Kidney (tissue), 14 donors: ENCODE results near the gene GLG1. TPM values are rescaled to one million over a fixed set of nuclear protein-coding genes. Genes with fewer than 3 reads are reported as not detected.
A peak's percentile ranks its signal among the peaks of the same experiment; 100 is the strongest.

ENCODE experiments used
- DNase-seq, 5 donors: peaks; one replicate each; pipeline ENCODE4 v3.0.0-alpha.2; 2013 to 2020
- FAIRE-seq: peaks from 2 replicates; lab custom pipeline; 2012; peaks lifted over from hg19 to GRCh38; lab: Jason Lieb, UNC
- H3K27ac ChIP-seq, 2 donors: one replicate each; pipeline ENCODE4 v1.7.0; 2013; ENCODE audit warnings: low read depth in 2 of 2, low read length in 2 of 2, inconsistent platforms in 1 of 2
- H3K27me3 ChIP-seq: one replicate; pipeline ENCODE4 v1.7.1; 2013; ENCODE audit warnings: low read length, inconsistent platforms; ENCODE audit not compliant: control insufficient read depth, insufficient read depth
- H3K36me3 ChIP-seq, 3 donors: one replicate each; pipeline versions ENCODE4 v1.7.0 to v1.7.1; 2013; ENCODE audit warnings: low read length in 3 of 3, control low read depth in 1 of 3, inconsistent platforms in 1 of 3; ENCODE audit not compliant: insufficient read depth in 3 of 3, control insufficient read depth in 2 of 3
- H3K4me1 ChIP-seq, 3 donors: one replicate each; pipeline versions ENCODE4 v1.7.0 to v1.7.1; 2013; ENCODE audit warnings: low read length in 3 of 3, inconsistent platforms in 1 of 3, low read depth in 1 of 3; ENCODE audit not compliant: control insufficient read depth in 2 of 3, insufficient read depth in 2 of 3
- H3K4me3 ChIP-seq, 3 donors: one replicate each; pipeline versions ENCODE4 v1.7.0 to v1.8.1; 2013; ENCODE audit warnings: low read length in 3 of 3, control low read depth in 1 of 3, inconsistent platforms in 1 of 3
- H3K9ac ChIP-seq, 3 donors: one replicate each; pipeline versions ENCODE4 v1.7.0 to v1.7.1; 2013; ENCODE audit warnings: low read length in 3 of 3, control low read depth in 1 of 3, inconsistent platforms in 1 of 3
- H3K9me3 ChIP-seq, 3 donors: one replicate each; pipeline versions ENCODE4 v1.7.0 to v1.7.1; 2013; ENCODE audit warnings: low read length in 3 of 3, control low read depth in 1 of 3, inconsistent platforms in 1 of 3; ENCODE audit not compliant: control insufficient read depth in 2 of 3, insufficient read depth in 1 of 3
- CTCF ChIP-seq: IDR thresholded peaks from 3 replicates; pipeline ENCODE4 v1.5.1; 2012; ENCODE audit warnings: mild to moderate bottlenecking, moderate library complexity, borderline replicate concordance; ENCODE audit not compliant: insufficient read depth; ENCODE audit errors: extremely low read depth
- intact Hi-C: fragments of 100-400 bp; cut with DNase I; formaldehyde crosslinking; loops from one replicate; pipeline ENCODE4 v1.11.1; 2022
- polyA plus RNA-seq: library from polyadenylated mRNA; stranded (reverse); fragments of 350-450 nt; fragmentation: Illumina TruSeq; extraction: RNeasy Lipid Tissue Mini Kit (QIAGEN cat#74804); gene quantifications from one replicate; pipeline ENCODE4 v1.2.3, GENCODE V29; 2014; ENCODE audit warnings: low read depth, low replicate concordance; ENCODE audit not compliant: insufficient read depth
- total RNA-seq: library from RNA; stranded (reverse); fragmentation: NEBNext Ultra II Directional; extraction: Animal tissue kit (Norgen Biotek cat#: 25700); gene quantifications from one replicate; pipeline ENCODE4 v1.2.1, GENCODE V29; 2021
- donor health status: control.
- donor health status: control.
- donor health status: control.
- donor health status: control.
- donor health status: control.
- donor health status: DM: yes; HTN: yes; CAD: no.
- donor health status: Normal renal cell carcinoma (clear cell type).

GLG1 gene
- total and polyA plus RNA-seq, 2 donors from 2014 or later, result 58.8 to 167 TPM

GRCh38 chr16:74603848-74604247, 3.1 kb downstream of the GLG1 start:
- Histone ChIP-seq H3K9me3 (no peaks in the 10 kb centered on the region), H3K27ac (no peak overlapping the region), H3K4me1 (peaks cover 0 to 11% (median 5%) of the 10 kb centered on the region in 3 donors), H3K9ac (no peak overlapping the region), H3K4me3 (peak overlapping the region in 1 of 3 donors; percentile 86), H3K36me3 (no peaks in the 10 kb centered on the region), H3K27me3 (no peaks in the 10 kb centered on the region)
- DNase-seq (no peak), FAIRE-seq (no peak)
- TF ChIP-seq CTCF, result no peak
- intact Hi-C loops, result no loop called here

GRCh38 chr16:74601126-74601871, 5.6 kb downstream of the GLG1 start:
- intact Hi-C loops, result no loop called here
- Histone ChIP-seq H3K4me1 (peaks cover 0 to 8% (median 0%) of the 10 kb centered on the region in 3 donors), H3K4me3 (no peak overlapping the region), H3K27me3 (no peaks in the 10 kb centered on the region), H3K9ac (no peak overlapping the region), H3K9me3 (no peaks in the 10 kb centered on the region), H3K27ac (no peak overlapping the region), H3K36me3 (no peaks in the 10 kb centered on the region)
- TF ChIP-seq CTCF, result no peak
- DNase-seq (no peak), FAIRE-seq (no peak)

- H3K9ac ChIP-seq, result no peak overlapping the region
- H3K27ac ChIP-seq, result no peak overlapping the region
- H3K4me3 ChIP-seq, result no peak overlapping the region
- peaks cover 0 to 2% (median 0%) of the 10 kb centered on the region in 3 donors for H3K4me1 ChIP-seq
- H3K27me3 ChIP-seq, result no peaks in the 10 kb centered on the region
- no peak for FAIRE-seq
- TF ChIP-seq CTCF, result no peak
- H3K9me3 ChIP-seq, result no peaks in the 10 kb centered on the region
- intact Hi-C loops, result no loop called here
- H3K36me3 ChIP-seq, result no peaks in the 10 kb centered on the region
- no peak for DNase-seq
Observed at GRCh38 chr16:74596586-74596985, 10.3 kb downstream of the GLG1 start.
